Tibial nerve (tissue), 4 donors: Measurements from ENCODE around the gene SULT1E1. TPM values are rescaled to one million over a fixed set of nuclear protein-coding genes. Genes with fewer than 3 reads are reported as not detected.
A peak's percentile ranks its signal among the peaks of the same experiment; 100 is the strongest.

ENCODE experiments used
- DNase-seq, 2 donors: peaks; one replicate each; pipeline ENCODE4 v3.0.0-alpha.2; 2019; ENCODE audit warnings: low spot score in 2 of 2
- H3K27ac ChIP-seq, 4 donors: fragments of 200-600 bp; sonication (generic) in 3 of 4; one replicate each; pipeline ENCODE4 v1.5.1; 2017 to 2019; ENCODE audit warnings: mild to moderate bottlenecking in 1 of 4
- H3K27me3 ChIP-seq, 2 donors: fragments of 200-600 bp; sonication (generic) in 1 of 2; one replicate each; pipeline versions ENCODE4 v1.5.1 to v1.6.0; 2017 to 2019
- H3K36me3 ChIP-seq, 3 donors: fragments of 200-600 bp; sonication (generic); one replicate each; pipeline ENCODE4 v1.5.1; 2018 to 2019
- H3K4me1 ChIP-seq, 4 donors: fragments of 200-600 bp; sonication (generic) in 3 of 4; one replicate each; pipeline ENCODE4 v1.5.1; 2017 to 2019
- H3K4me3 ChIP-seq, 4 donors: fragments of 200-600 bp; sonication (generic) in 3 of 4; one replicate each; pipeline ENCODE4 v1.5.1; 2017 to 2019; ENCODE audit warnings: mild to moderate bottlenecking in 1 of 4, moderate library complexity in 1 of 4
- H3K9me3 ChIP-seq, 4 donors: fragments of 200-600 bp; sonication (generic) in 3 of 4; one replicate each; pipeline ENCODE4 v1.5.1; 2017 to 2019
- EP300 ChIP-seq, 2 donors: sonication (generic); formaldehyde crosslinking; IDR thresholded peaks; one replicate each; pipeline ENCODE4 v1.6.1; 2017; ENCODE audit warnings: antibody characterized with exemption in 2 of 2, mild to moderate bottlenecking in 1 of 2
- POLR2A ChIP-seq, 2 donors: fragments of 450-650 bp; IDR thresholded peaks; one replicate each; pipeline ENCODE4 v1.6.1; 2017; ENCODE audit warnings: antibody characterized with exemption in 2 of 2, mild to moderate bottlenecking in 2 of 2, moderate library complexity in 2 of 2
- WGBS, 2 donors: methylation state at CpG; one replicate each; pipeline ENCODE4 v1.1.5; 2018; 5-methylcytosine and 5-hydroxymethylcytosine counted together
- total RNA-seq, 4 donors: library from RNA; depleted of rRNA; stranded (reverse); fragments of >200 nt; gene quantifications; one replicate each; pipeline ENCODE4 v1.1.0, GENCODE V29; 2016
- TF ChIP-seq, protein P1 (sequence below), 5 experiments: fragments of 200-600 bp in 3 of 5; fragments of 450-650 bp in 2 of 5; sonication (generic) in 3 of 5; IDR thresholded peaks; one replicate each; pipeline ENCODE4 v1.5.1; 2016 to 2019; ENCODE audit warnings: antibody characterized with exemption in 5 of 5, mild to moderate bottlenecking in 3 of 5, moderate library complexity in 2 of 5

Gene SULT1E1
- total RNA-seq, 4 donors from 2014 or later, result not detected

GRCh38 chr4:69894186-69894585, 34.2 kb upstream of the SULT1E1 start:
- H3K27me3 ChIP-seq, result no peaks in the 10 kb centered on the region
- no peaks in the 10 kb centered on the region for H3K9me3 ChIP-seq
- H3K36me3 ChIP-seq, result no peaks in the 10 kb centered on the region
- no peak overlapping the region for H3K4me3 ChIP-seq
- H3K27ac ChIP-seq, result no peak overlapping the region
- DNase-seq, result no peak
- 59 to 63% methylated on average over 5 of the region's 5 CpGs for WGBS, 2 donors
- no peaks in the 10 kb centered on the region for H3K4me1 ChIP-seq
- no peak for TF ChIP-seq POLR2A (IDR thresholded peaks at IDR 0.05)
- TF ChIP-seq, protein P1, sequence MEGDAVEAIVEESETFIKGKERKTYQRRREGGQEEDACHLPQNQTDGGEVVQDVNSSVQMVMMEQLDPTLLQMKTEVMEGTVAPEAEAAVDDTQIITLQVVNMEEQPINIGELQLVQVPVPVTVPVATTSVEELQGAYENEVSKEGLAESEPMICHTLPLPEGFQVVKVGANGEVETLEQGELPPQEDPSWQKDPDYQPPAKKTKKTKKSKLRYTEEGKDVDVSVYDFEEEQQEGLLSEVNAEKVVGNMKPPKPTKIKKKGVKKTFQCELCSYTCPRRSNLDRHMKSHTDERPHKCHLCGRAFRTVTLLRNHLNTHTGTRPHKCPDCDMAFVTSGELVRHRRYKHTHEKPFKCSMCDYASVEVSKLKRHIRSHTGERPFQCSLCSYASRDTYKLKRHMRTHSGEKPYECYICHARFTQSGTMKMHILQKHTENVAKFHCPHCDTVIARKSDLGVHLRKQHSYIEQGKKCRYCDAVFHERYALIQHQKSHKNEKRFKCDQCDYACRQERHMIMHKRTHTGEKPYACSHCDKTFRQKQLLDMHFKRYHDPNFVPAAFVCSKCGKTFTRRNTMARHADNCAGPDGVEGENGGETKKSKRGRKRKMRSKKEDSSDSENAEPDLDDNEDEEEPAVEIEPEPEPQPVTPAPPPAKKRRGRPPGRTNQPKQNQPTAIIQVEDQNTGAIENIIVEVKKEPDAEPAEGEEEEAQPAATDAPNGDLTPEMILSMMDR (IDR thresholded peaks at IDR 0.05), result no peak
- TF ChIP-seq EP300 (IDR thresholded peaks at IDR 0.05), result no peak

GRCh38 chr4:69888336-69888735, 28.4 kb upstream of the SULT1E1 start:
- no peak overlapping the region for H3K4me3 ChIP-seq
- H3K4me1 ChIP-seq, result no peaks in the 10 kb centered on the region
- no peak overlapping the region for H3K27ac ChIP-seq
- TF ChIP-seq EP300 (IDR thresholded peaks at IDR 0.05), result no peak
- TF ChIP-seq, protein P1 (IDR thresholded peaks at IDR 0.05), result no peak
- TF ChIP-seq POLR2A (IDR thresholded peaks at IDR 0.05), result no peak
- DNase-seq, result no peak
- no peaks in the 10 kb centered on the region for H3K9me3 ChIP-seq
- no peaks in the 10 kb centered on the region for H3K36me3 ChIP-seq
- H3K27me3 ChIP-seq, result no peaks in the 10 kb centered on the region

- TF ChIP-seq, protein P1 (IDR thresholded peaks at IDR 0.05), result no peak
- TF ChIP-seq EP300 (IDR thresholded peaks at IDR 0.05) (no peak), POLR2A (IDR thresholded peaks at IDR 0.05) (no peak)
- H3K36me3 ChIP-seq, result no peaks in the 10 kb centered on the region
- H3K27me3 ChIP-seq, result no peaks in the 10 kb centered on the region
- H3K4me1 ChIP-seq, result peaks cover 0 to 4% (median 0%) of the 10 kb centered on the region in 4 donors
- no peak overlapping the region for H3K4me3 ChIP-seq
- H3K9me3 ChIP-seq, result no peaks in the 10 kb centered on the region
- H3K27ac ChIP-seq, result no peak overlapping the region
- no peak for DNase-seq
Observed at GRCh38 chr4:69882150-69882549, 22.2 kb upstream of the SULT1E1 start.

- peaks cover 0 to 4% (median 0%) of the 10 kb centered on the region in 4 donors for H3K4me1 ChIP-seq
- H3K4me3 ChIP-seq, result no peak overlapping the region
- H3K9me3 ChIP-seq, result no peaks in the 10 kb centered on the region
- TF ChIP-seq, protein P1 (IDR thresholded peaks at IDR 0.05), result peak; percentile 59 to 84 (median 77)
- TF ChIP-seq EP300 (IDR thresholded peaks at IDR 0.05), result no peak
- TF ChIP-seq POLR2A (IDR thresholded peaks at IDR 0.05), result no peak
- no peaks in the 10 kb centered on the region for H3K36me3 ChIP-seq
- H3K27ac ChIP-seq, result no peak overlapping the region
- no peaks in the 10 kb centered on the region for H3K27me3 ChIP-seq
- DNase-seq, result no peak
Observed at GRCh38 chr4:69881173-69881773, 21.3 kb upstream of the SULT1E1 start.

- H3K36me3 ChIP-seq, result no peaks in the 10 kb centered on the region
- WGBS, 2 donors, result 85 to 93% methylated on average over 2 of the region's 2 CpGs
- H3K27me3 ChIP-seq, result no peaks in the 10 kb centered on the region
- H3K9me3 ChIP-seq, result no peaks in the 10 kb centered on the region
- H3K4me1 ChIP-seq, result peaks cover 0 to 4% (median 0%) of the 10 kb centered on the region in 4 donors
- no peak for DNase-seq
- no peak overlapping the region for H3K27ac ChIP-seq
- TF ChIP-seq EP300 (IDR thresholded peaks at IDR 0.05) (no peak), POLR2A (IDR thresholded peaks at IDR 0.05) (no peak)
- TF ChIP-seq, protein P1 (IDR thresholded peaks at IDR 0.05), result no peak
- H3K4me3 ChIP-seq, result no peak overlapping the region
Observed at GRCh38 chr4:69878250-69878649, 18.3 kb upstream of the SULT1E1 start.
